Activated CD8-positive, alpha-beta memory T cell treated with anti-CD3 and anti-CD28 coated beads, Interleukin-2, amount 50 U/mL, for 48 hours (primary cell): ENCODE measurements around the gene OGFOD2.
"Not testable (repeated sequence)": the region's sequence is repeated elsewhere in the genome, so short reads cannot be mapped to it uniquely, and the experiment has no call there.

ENCODE experiments used
- DNase-seq: peaks from one replicate; pipeline ENCODE4 v3.0.0-alpha.2; 2020

The OGFOD2 gene

GRCh38 chr12:122974892-122975789, at the start of gene OGFOD2:
TSS of gene OGFOD2 (plus strand) at chr12:122975244. CDS start at chr12:122975252, 8 bp downstream.
- peak; percentile 95 for DNase-seq

GRCh38 chr12:122927756-122928403, 47.2 kb upstream of the OGFOD2 start:
- no peak for DNase-seq

GRCh38 chr12:122928404-122929147, 46.5 kb upstream of the OGFOD2 start:
- no peak for DNase-seq

DNA sequence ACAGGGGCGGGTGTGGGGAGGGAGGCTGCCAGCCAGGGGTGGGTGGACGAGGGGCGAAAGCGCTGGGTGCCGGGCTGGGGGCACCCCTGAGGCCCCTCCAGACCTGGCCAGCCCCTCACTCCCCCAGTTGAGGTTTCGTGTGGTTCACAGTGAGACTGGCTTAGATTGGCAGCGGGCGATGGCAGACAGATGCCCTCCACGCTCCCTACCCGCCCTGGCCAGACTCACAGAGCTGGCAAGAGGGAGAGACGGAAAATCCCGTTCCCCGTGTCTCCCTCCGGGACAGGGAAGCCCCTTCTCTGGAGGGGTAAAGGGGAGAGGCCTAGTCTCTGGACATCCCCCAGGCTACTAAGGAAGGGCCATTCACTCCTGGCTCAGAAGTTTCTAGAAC, 45.9 kb upstream of the OGFOD2 start:
- no peak for DNase-seq

DNA sequence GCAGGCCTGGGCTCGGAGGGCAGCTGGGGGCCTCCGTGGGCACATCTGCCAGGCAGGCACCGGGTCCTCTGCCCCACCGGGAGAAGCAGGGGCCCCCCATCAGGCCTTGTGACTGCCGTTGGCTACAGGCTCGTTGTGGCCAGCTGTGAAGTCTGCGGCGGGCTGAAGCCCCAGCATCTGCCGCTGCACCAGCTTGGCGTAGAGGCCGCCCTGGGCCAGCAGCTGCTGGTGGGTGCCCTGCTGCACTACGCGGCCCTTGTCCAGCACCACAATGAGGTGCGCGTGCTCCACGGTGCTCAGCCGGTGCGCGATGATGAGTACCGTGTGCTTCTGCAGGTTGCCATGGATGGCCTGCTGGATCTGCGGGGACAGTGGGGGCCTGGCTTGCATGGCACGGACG, 45.2 kb upstream of the OGFOD2 start:
- DNase-seq, result no peak

GRCh38 chr12:122932207-122932606, 42.8 kb upstream of the OGFOD2 start:
- no peak for DNase-seq

DNA sequence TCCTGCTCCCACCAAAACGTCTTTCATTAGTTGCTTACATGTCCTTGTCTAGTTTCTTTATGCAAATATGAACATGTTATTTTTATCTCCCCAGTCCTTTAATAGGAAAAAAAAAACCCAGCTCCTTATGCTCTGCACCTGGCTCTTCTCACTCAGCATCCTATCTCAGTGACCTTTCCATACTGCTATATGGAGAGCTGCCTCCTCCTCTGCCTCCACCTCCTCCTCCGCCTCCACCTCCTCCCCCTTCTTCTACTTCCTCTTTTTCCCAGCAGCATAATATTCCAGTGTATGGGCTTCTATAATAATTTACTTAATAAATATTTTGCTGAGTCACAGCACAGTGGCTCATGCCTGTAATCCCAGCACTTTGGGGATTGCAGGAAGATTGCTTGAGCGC, 40.3 kb upstream of the OGFOD2 start:
- DNase-seq, result no peak

DNA sequence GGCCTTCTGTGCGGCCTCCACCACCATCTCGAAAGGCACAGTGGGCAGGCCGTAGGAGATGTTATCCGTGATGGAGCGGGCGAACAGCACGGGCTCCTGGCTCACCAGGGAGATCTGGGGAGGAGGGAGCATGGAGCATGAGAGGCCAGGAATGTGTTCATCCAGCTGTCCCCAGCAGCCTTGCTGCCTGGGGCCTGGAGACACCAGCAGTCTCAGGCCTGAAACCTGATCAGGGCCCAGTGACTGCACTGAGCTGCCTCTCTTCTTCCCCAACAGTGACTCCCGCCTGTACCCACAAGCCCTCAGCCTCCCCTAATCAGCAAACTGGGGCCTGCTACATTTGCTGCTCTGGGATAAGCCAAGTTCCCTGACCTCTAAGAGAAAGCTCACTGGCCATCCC, 39.7 kb upstream of the OGFOD2 start:
- no peak for DNase-seq

GRCh38 chr12:122937622-122938091, 37.4 kb upstream of the OGFOD2 start:
- DNase-seq, result no peak

- no peak for DNase-seq
These were observed 35.9 kb upstream of the OGFOD2 start for GRCh38 chr12:122939125-122939524.

DNA sequence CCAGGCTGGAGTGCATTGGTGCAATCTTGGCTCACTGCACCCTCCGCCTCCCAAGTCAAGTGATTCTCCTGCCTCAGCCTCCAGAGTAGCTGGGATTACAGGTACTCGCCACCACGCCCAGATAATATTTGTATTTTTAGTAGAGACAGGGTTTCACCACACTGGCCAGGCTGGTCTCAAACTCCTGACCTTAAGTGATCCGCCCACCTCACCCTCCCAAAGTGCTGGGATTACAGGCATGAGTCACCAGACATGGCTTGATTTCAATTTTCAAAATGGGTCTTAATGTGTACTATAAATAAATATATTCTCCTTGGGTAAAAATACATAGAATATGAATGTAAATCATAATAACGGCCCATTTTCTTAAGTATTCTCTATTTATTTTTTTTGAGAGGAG, 33.7 kb upstream of the OGFOD2 start:
- DNase-seq, result not testable (repeated sequence)

DNA sequence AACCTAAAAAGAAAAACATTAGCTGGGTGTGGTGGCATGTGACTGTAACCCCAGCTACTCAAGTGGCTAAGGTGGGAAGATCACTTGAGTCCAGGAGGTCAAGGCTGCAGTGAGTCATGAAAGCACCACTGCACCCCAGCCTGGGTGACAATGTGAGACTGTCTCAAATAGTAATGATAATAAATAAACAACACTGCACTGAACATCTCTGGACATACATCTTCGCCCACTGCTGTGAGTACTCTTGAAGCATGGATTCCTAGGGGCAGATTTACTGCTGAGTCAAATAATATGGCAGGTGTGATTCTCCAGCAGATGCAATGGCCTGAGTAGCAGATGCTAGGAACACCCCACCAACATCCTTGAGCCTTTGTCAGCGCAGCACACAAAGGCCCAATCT, 32.4 kb upstream of the OGFOD2 start:
- DNase-seq, result no peak

DNA sequence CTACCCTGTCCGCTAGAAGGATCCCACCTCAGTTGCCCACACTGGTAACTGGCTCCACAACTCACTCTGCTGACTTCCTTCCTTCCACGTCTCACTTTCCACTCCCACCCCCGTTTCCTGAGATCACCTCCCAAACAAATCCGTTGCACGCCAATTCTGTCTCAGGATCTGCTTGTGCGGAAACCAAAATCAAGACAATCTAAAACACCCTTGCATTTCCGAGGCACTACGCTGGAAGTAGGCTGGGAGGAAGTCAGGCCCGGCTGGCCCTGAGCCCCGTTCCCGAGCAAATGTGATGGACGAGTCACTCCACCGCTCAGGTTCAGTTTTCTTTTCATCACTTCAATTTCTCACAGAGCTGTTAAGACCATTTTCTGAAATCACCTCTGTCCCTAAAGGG, 31.8 kb upstream of the OGFOD2 start:
- DNase-seq, result no peak

DNA sequence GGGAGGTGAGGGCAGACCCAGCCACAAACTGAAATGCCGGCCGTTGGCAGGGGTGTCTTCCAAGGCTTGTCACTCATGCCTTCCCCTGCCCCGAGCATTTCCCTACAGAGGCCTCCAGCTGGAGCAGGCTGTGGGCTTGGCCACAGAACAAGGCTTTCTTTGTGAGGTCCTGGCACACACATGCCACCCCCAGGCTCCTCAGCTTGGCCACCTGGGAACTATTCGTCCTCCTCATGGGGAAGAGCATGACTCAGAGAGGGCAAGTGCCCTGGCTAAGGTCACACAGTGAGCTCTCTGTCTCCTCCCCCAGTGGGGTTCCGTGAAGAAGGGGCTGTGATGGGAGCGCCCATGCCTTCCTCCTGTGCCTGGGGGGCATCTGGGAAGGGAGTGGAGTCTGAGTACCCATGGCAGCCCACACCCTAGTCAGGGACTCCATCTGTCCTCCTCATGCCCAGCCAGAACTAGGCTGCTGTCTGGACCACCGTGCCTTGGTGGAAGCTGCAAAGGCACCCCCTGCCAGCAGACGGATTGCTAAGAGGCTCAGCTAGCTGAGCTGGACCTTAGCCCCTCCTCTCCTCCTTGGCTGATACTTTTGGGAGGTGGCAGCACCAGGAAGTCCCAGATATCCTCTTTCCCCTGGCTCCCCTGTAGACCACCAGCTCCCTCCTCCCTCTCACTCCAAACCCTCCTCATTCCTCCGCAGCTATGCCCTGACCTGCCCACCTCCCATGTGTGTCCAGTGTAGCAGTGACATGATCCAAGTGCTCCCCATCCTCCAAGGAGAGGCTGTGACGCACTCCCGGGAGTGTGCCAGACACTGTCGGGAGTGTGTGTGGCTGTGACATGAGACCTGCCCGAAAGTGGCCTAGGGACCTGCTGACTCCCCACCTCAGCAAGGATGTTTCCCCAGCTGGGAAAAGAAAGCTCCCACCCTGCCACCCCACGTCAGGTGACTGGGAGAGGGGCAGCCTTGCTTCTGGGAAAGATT, 30.1 kb upstream of the OGFOD2 start:
- no peak for DNase-seq

- peak; percentile 89 for DNase-seq
These were observed 28.2 kb upstream of the OGFOD2 start for GRCh38 chr12:122946690-122947341.

DNA sequence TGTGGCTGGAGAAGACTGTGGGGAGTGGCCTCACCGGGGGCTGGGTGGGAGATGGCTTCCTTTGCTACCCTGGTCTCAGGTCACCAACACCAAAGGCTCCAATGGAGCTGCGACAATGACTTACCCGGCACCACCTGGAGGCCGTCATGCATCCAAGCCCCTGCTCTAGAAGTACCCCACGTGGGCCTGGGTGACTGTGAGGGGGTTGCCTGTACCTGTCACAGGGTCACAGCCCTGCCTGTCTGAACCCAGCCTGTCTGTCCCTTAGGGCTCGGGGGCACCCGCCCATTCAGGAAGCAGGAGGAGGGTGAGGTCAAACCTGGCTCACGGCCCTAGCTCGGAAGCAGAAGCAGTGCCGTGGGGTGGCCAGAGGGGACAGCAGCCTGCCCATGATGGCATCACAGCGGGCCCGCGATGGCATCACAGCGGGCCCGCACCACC, 27.7 kb upstream of the OGFOD2 start:
- no peak for DNase-seq

DNA sequence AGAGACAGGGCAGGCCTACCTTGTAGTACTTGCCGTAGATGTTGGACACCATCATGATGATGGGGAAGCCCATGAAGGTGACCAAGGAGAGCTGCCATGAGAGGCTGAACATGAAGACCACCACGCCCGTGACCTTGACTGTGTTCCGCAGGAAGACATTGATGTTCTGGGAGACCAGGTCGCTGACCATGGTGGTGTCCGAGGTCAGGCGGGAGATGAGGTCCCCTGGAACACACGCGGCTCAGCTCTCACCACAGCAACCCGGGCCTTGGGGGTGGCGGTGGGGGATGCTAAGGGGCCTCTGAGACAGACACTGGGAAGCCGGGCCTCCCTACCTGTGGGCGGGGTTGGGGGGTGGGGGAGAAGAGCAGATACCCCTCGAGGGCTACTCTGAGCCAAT, 26.4 kb upstream of the OGFOD2 start:
- DNase-seq, result no peak

DNA sequence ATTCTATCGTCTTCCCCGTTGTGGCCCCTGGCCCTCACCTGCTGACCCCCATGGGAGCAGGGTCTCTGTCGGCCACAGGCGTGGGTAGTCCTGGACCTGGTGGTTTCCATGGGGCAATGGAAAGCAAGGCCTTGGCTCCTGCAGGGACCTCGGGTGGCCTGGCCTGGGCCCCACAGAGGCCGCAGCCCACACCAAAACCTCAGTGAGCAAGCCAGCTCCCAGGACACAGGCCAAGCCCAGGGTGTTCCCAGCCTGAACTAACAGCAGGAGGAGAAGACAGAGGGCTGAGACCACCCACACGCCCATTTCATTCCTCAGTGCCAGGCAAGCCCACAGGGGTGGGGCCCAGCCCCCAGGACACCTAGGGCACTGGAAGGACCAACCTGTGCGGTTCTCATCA, 25.6 kb upstream of the OGFOD2 start:
- DNase-seq, result no peak

DNA sequence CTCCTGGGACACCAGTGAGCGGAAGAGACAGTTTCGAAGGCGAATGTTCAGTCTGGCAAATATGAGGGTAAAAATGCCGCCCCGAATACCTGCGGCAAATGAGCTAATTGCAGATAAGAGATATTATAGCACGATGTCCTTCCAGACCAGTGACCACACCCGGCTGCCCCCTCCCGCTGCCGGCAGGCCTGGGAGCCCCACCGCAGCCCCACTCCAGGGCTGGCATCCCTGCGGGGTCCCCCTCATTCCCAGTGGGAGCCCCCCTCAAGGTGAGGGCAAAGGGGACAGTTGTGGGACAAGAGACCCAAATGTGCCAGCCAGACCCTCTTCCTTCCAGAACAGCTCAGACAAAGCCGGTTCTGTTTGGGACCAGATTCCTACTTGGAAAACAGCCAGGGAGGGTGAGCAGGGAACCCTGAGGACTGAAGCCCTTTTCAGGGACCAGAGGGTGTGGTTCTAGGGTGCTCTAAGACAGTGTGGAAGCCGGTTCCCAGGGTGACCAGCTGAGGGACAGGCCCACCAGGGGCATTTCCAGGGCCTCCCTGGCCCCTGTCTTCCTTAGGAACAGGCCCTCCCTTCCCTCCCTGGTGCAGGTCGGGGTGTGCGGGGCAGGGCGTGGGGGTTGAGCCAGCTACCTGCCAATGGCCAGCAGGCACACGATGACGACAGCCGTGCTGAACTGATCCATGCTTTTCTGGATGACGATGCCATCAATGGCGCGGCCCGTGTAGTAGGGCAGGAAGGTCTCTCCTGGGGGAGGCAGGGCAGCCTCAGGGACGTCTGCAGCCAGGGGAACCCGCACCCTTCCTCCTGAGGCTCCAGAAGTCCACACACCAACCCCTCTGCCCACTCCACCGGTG, 25.0 kb upstream of the OGFOD2 start:
- DNase-seq, result no peak

DNA sequence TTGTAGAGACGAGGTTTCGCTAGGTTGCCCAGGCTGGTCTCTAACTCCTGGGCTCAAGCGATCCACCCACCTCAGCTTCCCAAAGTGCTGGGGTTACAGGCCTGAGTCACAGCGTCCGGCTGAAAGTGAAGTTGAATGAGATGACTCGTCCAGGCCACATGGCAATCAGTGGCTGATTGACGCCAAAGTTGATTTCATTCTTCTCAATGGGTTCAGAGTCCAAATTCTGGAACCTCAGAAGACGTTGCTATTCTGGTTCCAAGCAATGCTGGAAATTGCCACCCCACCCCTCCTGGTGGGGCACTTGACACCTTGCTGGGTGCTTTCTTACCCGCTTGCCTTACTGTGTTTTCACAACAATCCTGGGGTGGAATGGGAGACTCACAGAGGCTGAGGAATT, 23.6 kb upstream of the OGFOD2 start:
- DNase-seq, result no peak
